GM19467 (cell line): ENCODE data around the gene NELL2.

Experiments
- ATAC-seq: cut with Tn5 transposase; IDR thresholded peaks from one replicate; pipeline ENCODE4 v1.9.1; 2021; ENCODE audit warnings: mild to moderate bottlenecking, moderate library complexity; ENCODE audit not compliant: unreplicated experiment

The NELL2 gene

DNA sequence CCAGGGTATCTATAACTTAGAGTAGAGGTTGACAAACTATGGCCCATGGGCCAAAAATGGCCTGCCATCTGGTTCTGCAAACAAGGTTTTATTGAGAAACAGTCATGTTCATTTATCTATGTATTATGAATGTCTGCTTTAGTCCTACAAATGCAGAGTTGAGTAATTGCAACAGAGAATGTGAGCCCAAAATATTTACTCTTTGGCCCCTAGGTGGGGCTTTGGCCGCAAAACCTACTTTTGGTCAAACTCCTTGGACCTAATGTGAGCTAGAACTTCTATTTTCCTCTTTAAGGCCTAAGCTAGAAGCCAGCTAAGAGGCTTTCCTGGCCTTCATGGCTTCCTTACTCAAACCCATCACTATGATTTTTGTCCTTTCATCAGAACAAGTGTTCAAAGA is 379.1 kb downstream of the NELL2 start:
- no peak for ATAC-seq

DNA sequence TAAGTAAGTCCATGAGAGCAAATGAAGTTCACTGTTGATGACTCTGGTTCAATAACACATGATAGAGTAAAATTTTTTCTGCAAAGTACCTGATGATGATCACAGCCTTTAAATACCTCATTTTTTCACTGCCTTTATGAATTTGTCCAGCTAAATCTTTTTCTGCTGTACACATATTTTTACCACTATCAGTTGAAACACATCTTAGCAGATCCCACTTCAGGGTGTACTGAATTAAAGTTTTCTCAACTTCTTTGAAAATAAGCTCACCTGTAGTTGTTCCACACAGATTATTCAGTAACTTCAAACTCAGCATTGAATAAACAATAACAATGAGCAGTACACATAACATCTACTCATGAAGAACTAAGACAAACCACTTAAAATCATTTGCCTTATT is 385.9 kb downstream of the NELL2 start:
- ATAC-seq = no peak

DNA sequence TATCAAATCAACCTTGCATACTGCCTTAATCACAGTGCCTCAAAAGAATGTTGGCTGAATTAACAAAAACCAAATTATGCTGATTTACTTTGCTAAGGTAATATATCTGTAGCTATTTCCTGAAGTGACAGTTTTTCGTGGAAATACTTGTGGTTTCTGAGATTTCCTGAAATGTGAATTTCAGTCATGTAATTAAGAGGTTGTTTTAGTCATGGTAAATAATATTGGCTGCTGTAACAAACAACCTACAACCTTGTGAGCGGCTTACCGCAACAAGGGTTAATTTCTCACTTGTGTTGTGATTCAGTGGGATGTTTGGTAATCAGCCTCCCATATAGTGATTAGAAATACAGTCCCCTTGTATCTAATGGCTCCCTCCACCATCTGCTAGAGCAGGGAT is 387.9 kb downstream of the NELL2 start:
- no peak for ATAC-seq

- ATAC-seq = no peak
Observed at GRCh38 chr12:44484862-44485261, 391.3 kb downstream of the NELL2 start.

DNA sequence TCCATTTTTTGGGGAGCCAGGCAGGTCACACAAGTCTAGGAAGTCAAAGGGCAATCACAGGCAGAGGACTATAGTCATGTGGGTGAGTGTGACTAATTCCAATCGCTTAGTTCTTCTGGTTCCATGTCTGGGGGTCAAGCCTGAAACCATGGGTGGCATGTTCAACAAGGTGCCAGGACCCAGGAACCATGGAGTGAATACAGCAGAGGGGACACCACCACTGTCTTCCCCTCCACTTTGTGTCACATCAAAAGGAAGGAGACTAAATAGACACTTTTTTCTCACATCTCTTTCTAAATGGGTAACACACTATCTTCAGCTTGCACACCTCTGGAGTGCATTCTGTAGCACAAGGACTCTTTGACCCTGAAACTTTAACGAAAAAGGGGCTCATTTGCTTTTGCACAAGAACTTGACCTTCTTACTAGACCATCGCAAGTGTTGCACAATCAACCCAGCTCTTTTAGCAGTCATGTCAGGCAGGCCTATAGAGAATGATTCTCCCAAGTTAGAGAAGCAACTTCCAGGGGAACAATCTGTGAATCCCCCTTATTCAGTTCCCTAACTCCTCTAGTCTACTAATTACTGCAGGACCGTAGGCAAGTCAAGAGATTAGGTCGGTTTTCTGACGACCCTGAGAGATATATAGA is 398.7 kb downstream of the NELL2 start:
- ATAC-seq = no peak

DNA sequence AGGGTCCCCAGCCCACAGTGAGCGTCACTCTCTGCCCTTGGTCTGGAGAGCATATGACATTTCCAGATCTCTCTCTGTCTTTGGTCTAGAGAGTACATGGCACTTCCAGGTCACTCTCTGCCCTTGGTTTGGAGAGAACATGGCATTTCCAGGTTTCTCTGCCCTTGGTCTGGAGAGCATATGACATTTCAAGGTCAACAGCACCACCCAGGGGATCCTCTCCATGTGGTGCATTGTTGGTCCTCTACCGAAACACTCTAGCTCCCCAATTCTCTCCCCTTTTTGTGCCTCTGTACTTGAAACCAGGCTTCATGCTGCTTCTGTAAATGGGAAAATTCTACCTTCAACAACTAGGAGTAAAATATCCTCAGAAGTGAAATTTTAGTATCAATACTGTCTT is 399.4 kb downstream of the NELL2 start:
- no peak for ATAC-seq

- ATAC-seq = no peak
Observed at GRCh38 chr12:44465139-44465538, 411.0 kb downstream of the NELL2 start.

DNA sequence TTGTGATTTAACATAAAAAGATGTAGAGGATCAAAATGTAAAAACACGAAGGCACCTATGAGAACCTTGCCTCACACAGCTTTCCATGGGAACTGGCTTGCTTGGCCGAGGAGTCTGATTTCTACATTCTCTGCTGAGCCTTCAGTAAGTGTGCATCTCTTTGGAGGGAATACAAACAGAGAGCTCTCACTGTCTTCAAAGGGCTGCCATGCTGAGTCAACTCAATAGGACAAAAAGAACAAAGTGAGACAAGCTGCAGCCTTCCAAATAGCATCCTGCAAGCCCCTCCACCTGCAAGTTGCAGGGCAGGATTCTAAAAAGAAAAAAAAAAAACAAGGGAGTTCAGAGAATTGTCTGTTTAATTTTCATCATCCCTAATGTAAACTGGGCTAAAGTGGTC is 411.9 kb downstream of the NELL2 start:
- ATAC-seq = no peak

DNA sequence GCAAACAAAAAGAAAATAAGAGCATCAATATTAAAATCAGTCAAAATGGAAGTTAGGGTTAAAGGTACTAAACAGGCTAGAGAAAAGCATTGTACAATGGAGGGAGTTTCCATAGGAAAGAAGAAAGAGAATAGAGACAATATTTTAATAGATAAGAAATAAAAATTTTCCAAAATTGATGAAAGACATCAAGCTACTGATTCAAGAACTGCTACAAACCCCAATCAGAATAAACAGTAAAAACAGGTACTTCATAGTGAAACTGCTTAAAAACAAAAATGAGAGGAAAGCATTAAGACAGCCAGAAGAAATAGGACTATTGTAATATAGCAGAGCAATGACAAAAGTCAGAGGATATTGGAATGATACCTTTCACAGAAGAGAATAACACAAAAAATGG is 413.4 kb downstream of the NELL2 start:
- ATAC-seq = no peak

DNA sequence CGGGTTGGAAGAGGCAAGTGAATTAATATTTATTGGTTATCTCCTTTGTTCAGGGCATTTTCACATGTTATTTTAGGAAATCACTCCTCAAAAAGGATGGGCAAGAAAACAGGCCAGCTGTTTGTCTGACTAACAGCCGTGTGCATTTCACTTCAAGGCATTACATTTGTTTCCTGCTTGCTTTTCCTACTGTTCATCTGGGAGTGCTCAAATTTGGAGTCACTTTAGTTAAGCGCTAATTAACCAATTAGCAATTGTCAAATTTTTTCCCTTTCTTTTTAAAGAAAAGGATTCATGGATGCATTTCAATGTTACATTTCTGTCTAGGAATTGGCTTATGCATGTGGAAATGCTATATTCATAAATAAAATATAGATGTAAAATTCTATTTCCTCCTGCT is 415.9 kb downstream of the NELL2 start:
- no peak for ATAC-seq

DNA sequence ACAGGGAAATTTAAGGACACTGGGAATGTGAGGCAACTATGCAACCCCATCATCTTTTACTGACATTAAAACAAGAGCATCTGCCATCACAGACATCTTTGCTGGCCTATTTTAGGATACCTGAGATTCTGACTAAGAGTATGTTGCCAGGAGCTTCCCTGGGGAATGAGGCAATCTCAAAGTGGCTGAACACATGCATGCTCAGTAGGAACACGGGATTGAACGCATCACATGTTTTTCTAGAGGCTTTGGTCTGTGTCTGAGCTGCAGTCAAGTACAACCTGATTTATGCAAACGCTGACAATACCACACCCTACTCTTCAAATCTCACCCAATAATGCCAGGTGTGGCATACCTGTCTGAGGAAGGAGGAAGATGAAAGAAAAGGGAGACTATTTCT is 416.5 kb downstream of the NELL2 start:
- ATAC-seq = no peak
